NAMALWA (cell line): ENCODE data around the gene APOBEC3F.
A peak's percentile ranks its signal among the peaks of the same experiment; 100 is the strongest.
"Not testable (repeated sequence)": the region's sequence is repeated elsewhere in the genome, so short reads cannot be mapped to it uniquely, and the experiment has no call there.

Source experiments
- DNase-seq: peaks from one replicate; pipeline ENCODE4 v3.0.0-alpha.2; 2015; ENCODE audit warnings: low spot score

Gene APOBEC3F

GRCh38 chr22:39040538-39041296, at the start of gene APOBEC3F:
APOBEC3F (plus strand) TSS chr22:39040864; CDS start chr22:39040961, 97 bp downstream.
- peak; percentile 33 for DNase-seq

DNA sequence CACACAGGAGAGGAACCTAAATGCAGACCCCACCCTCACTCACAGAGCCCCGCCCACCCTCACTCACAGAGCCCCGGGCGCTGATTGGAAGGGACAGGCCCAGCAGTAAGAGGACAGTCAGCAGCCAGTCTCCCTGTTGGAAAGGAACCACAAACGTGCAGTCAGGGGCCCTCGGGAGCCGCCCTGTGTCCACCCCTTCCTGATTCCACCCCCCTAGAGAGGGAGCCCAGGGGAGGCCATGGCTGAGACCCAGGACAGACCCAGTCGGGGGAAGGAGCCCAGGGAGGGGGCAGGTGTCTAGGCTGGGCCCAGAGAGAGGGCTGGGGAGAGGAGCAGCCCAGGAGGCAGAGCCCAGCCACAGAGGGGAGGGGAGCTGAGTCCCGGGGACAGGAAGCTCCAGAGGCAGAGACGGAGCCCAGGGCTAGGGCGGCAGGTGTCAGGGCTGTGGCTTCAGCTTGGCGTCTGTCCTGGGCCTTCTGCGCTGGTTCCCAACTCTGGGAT, 47.7 kb upstream of the APOBEC3F start:
- DNase-seq: not testable (repeated sequence)

GRCh38 chr22:38996105-38996504, 44.6 kb upstream of the APOBEC3F start:
- DNase-seq: no peak

DNA sequence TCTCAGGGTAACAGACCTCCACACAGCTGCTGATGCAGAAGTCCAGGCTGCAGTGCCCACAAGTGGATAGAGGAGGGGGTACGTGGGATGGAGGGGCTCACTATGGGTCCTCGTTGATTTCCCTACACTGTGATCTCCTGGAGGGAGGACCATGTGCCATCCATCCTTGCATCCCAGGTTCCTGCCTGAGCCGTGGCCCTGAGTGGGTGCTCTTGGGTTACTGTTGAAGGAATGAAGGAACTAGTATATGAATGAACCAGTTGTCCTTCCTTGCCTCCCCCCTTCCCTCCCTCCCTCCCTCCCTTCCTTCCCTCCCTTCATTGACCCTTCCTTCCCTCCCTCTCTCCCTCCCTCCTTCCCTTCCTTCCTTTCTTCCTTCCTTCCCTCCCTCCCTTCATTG, 43.1 kb upstream of the APOBEC3F start:
- DNase-seq: no peak

GRCh38 chr22:39003165-39003638, 37.5 kb upstream of the APOBEC3F start:
- peak; percentile 86 for DNase-seq

GRCh38 chr22:39007177-39007576, 33.5 kb upstream of the APOBEC3F start:
- DNase-seq: no peak

DNA sequence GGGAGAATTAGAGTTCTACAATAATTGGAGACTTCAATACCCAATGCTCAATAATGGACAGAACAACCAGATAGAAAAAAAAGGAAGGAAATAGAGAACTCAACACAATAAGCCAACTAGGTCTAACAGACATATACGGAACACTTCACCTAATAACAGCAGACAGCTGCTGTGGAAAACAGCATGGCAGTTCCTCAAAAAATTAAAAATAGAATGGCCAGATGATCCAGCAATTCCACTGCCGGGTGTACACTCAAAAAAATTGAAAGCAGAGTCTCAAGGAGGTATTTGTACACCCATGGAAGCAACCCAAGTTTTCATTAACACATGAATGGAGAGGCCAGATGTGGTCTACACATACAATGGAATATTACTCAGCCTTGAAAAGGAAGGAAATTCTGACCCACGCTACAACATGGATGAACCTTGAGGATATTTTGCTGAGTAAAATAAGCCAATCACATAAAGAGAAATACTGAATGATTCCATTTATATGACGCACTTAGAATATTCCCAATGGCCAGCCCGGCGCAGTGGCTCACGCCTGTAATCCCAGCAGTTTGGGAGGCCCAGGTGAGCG, 32.3 kb upstream of the APOBEC3F start:
- not testable (repeated sequence) for DNase-seq

- DNase-seq: no peak
Measured at GRCh38 chr22:39010946-39011345, 29.7 kb upstream of the APOBEC3F start.

GRCh38 chr22:39012533-39013511, 27.8 kb upstream of the APOBEC3F start:
- DNase-seq: no peak

GRCh38 chr22:39013561-39013941, 27.1 kb upstream of the APOBEC3F start:
- not testable (repeated sequence) for DNase-seq

- peak; percentile 72 for DNase-seq
Measured at GRCh38 chr22:39013942-39014722, 26.5 kb upstream of the APOBEC3F start, which contains the start of gene APOBEC3C. APOBEC3C (plus strand) TSS chr22:39014257; CDS start chr22:39014363, 106 bp downstream.

GRCh38 chr22:39014723-39015121, 25.9 kb upstream of the APOBEC3F start:
- not testable (repeated sequence) for DNase-seq

- no peak for DNase-seq
Measured at GRCh38 chr22:39016592-39016991, 24.1 kb upstream of the APOBEC3F start.

GRCh38 chr22:39017596-39018365, 22.9 kb upstream of the APOBEC3F start:
- no peak for DNase-seq

DNA sequence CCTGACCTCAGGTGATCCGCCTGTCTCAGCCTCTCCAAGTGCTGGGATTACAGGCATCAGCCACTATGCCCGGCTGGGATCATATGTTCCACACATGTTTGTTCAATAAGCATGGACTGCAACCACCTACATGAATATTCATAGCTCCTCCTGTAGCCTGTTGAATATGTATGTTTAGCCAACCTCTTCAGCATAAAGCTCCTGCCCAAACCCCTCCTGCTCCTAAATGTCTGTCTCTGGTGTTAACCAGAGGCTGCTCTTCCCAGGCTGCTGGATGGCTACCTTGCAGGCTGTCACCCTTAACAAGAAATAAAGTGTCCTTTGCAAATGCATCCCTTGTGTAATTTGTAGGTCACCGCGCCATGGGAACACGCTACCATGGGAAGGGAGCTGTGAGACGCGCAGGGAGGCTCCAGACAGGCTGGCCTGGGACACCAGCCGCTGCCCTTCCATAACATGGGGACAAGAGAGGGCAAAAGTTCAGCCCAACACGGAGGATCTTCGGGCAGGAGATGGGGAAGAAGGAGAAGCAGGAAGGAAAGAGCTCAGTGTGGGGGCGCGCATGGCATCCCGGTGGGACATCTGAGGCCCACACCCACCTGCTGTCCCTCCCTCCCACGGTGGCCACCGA, 20.5 kb upstream of the APOBEC3F start:
- DNase-seq: peak; percentile 52

- no peak for DNase-seq
Measured at GRCh38 chr22:39021552-39022250, 19.0 kb upstream of the APOBEC3F start.

DNA sequence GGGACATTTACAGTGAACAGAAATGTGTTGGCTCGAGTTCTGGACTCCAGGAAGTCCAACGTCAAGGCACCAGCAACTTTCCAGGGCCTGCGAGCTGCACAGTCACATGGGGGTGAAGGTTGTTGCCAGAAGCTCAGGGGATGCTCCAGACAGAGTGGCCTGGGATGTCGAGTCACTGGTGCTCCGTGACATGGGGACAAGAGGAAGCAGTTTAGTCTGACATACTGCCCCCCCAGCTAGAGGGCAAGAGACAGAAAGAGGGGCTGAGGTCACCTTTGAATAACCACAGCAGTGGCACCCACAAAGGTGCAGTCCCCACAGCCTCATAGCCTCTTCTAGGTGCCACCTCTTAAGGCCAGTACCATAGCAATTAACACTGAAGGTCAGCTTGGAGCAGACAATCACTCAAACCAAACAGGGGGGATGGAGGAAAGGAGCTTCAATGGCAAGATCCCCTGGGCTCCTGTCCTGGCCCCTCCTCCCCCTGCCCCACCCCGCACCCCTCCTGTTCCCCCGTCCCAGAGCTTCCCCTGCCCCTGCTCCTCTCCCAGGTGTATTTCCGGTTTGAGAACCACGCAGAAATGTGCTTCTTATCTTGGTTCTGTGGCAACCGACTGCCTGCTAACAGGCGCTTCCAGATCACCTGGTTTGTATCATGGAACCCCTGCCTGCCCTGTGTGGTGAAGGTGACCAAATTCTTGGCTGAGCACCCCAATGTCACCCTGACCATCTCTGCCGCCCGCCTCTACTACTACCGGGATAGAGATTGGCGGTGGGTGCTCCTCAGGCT, 15.9 kb upstream of the APOBEC3F start:
- DNase-seq: no peak

- no peak for DNase-seq
Measured at GRCh38 chr22:39026509-39027150, 14.0 kb upstream of the APOBEC3F start.
